ENCODE measurements around the gene KIAA0586. TPM values are rescaled to one million over a fixed set of nuclear protein-coding genes. Genes with fewer than 3 reads are reported as not detected.
"Not testable (repeated sequence)": the region's sequence is repeated elsewhere in the genome, so short reads cannot be mapped to it uniquely, and the experiment has no call there.

The KIAA0586 gene
- polyA plus RNA-seq, 1 of the 3 experiments (the other 2 are of a cell fraction) = 7.5 TPM

DNA sequence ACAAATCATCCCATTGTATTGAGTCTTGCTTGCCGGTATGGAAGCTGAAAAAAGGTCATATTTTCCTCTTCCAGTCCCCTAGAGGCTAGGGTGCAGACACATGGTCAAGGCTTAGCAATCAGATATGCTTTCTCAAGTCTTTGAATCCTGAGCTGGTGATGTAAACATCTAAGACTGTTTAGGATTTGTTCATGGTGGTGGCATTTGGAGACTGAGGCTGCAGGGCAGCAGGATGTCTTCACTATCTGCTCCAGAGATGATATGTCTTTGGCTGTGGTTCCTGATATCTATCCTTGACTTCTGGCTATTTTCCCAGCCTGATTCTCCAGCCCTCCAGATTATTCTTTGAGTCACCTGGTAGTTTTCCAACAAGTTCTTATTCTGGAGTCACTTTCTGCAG is 159.8 kb downstream of the KIAA0586 start (continued):
- TF ChIP-seq CHD2 (IDR thresholded peaks at IDR 0.05; ENCODE audit: low read length, partially characterized antibody) = no peak
- TF ChIP-seq SIN3A (IDR thresholded peaks at IDR 0.05; ENCODE audit: borderline replicate concordance, low read depth, low read length) = no peak
- no peak for TF ChIP-seq MEF2A (IDR thresholded peaks at IDR 0.05; ENCODE audit: borderline replicate concordance, low read depth)
- no peak for TF ChIP-seq FOXJ3 (CRISPR knock-in tag; IDR thresholded peaks at IDR 0.05)
- no peak for TF ChIP-seq RCOR1 (IDR thresholded peaks at IDR 0.05; ENCODE audit: low read length)
- TF ChIP-seq JUND (IDR thresholded peaks at IDR 0.05) = 0 out of 2 replicates have a peak, but pooled peaks have one; percentile 3
- TF ChIP-seq ELF1 (IDR thresholded peaks at IDR 0.05) = no peak
- no peak for TF ChIP-seq GATA2 (CRISPR knock-in tag; IDR thresholded peaks at IDR 0.05)
- TF ChIP-seq EZH2phosphoT487 (IDR thresholded peaks at IDR 0.05; ENCODE audit: borderline replicate concordance, low read depth) = no peak
- TF ChIP-seq, protein P1, sequence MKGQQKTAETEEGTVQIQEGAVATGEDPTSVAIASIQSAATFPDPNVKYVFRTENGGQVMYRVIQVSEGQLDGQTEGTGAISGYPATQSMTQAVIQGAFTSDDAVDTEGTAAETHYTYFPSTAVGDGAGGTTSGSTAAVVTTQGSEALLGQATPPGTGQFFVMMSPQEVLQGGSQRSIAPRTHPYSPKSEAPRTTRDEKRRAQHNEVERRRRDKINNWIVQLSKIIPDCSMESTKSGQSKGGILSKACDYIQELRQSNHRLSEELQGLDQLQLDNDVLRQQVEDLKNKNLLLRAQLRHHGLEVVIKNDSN (IDR thresholded peaks at IDR 0.05; ENCODE audit: borderline replicate concordance, low read depth) = no peak
- TF ChIP-seq RXRA (IDR thresholded peaks at IDR 0.05; ENCODE audit: borderline replicate concordance, low read depth) = no peak
- TF ChIP-seq YY1 (IDR thresholded peaks at IDR 0.05; ENCODE audit: low read depth) = no peak
- no peak for TF ChIP-seq MXI1 (IDR thresholded peaks at IDR 0.05; ENCODE audit: low read depth, low read length)
- TF ChIP-seq, protein P2, sequence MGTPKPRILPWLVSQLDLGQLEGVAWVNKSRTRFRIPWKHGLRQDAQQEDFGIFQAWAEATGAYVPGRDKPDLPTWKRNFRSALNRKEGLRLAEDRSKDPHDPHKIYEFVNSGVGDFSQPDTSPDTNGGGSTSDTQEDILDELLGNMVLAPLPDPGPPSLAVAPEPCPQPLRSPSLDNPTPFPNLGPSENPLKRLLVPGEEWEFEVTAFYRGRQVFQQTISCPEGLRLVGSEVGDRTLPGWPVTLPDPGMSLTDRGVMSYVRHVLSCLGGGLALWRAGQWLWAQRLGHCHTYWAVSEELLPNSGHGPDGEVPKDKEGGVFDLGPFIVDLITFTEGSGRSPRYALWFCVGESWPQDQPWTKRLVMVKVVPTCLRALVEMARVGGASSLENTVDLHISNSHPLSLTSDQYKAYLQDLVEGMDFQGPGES (IDR thresholded peaks at IDR 0.05; ENCODE audit: low read depth, low read length) = no peak
- TF ChIP-seq TEAD4 (IDR thresholded peaks at IDR 0.05; ENCODE audit: borderline replicate concordance, insufficient read depth) = no peak
- TF ChIP-seq TCF12 (IDR thresholded peaks at IDR 0.05) = peak; percentile 66
- no peak for TF ChIP-seq RAD21 (IDR thresholded peaks at IDR 0.05; ENCODE audit: low read length)
- no peak for TF ChIP-seq GABPA (IDR thresholded peaks at IDR 0.05; ENCODE audit: low read depth)
- TF ChIP-seq, protein P3, sequence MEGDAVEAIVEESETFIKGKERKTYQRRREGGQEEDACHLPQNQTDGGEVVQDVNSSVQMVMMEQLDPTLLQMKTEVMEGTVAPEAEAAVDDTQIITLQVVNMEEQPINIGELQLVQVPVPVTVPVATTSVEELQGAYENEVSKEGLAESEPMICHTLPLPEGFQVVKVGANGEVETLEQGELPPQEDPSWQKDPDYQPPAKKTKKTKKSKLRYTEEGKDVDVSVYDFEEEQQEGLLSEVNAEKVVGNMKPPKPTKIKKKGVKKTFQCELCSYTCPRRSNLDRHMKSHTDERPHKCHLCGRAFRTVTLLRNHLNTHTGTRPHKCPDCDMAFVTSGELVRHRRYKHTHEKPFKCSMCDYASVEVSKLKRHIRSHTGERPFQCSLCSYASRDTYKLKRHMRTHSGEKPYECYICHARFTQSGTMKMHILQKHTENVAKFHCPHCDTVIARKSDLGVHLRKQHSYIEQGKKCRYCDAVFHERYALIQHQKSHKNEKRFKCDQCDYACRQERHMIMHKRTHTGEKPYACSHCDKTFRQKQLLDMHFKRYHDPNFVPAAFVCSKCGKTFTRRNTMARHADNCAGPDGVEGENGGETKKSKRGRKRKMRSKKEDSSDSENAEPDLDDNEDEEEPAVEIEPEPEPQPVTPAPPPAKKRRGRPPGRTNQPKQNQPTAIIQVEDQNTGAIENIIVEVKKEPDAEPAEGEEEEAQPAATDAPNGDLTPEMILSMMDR (IDR thresholded peaks at IDR 0.05) = no peak

DNA sequence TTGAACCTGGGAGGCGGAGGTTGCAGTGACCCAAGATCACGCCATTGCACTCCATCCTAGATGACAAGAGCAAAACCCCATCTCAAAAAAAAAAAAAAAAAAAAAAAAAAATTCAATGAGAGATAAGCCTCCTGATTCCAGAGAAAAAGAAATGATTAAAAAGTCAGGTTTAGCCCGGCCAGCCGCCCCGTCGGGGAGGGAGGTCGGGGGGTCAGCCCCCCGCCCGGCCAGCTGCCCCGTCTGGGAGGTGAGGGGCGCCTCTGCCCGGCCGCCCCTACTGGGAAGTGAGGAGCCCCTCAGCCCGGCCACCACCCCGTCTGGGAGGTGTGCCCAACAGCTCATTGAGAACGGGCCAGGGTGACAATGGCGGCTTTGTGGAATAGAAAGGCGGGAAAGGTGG is 160.8 kb downstream of the KIAA0586 start:
- H3K4me1 ChIP-seq (ENCODE audit: control insufficient read depth in 1 of 2, insufficient read depth in 2 of 2, low read depth in 1 of 2, low read length in 1 of 2); H2AFZ ChIP-seq (ENCODE audit: low read depth); H3K9me3 ChIP-seq; H3K27me3 ChIP-seq (ENCODE audit: insufficient read depth); H3K27ac ChIP-seq (ENCODE audit: low read depth in 2 of 2, low read length in 1 of 2); H4K20me1 ChIP-seq (ENCODE audit: insufficient read depth); DNase-seq; H3K79me2 ChIP-seq (ENCODE audit: insufficient read depth); H3K36me3 ChIP-seq (replicated peaks in 1 of 2; ENCODE audit: control insufficient read depth in 1 of 2, insufficient read depth in 2 of 2, low read length in 1 of 2); POLR2A ChIA-PET; H3K9ac ChIP-seq; H3K9me2 ChIP-seq; H3K4me3 ChIP-seq (ENCODE audit: low read depth in 2 of 2, low read length in 1 of 2); CTCF ChIA-PET; H3K4me2 ChIP-seq: not testable (repeated sequence)
- H3F3A ChIP-seq (replicated peaks; ENCODE audit: insufficient read depth) = peaks cover 10% of the 10 kb centered on the region
- WGBS (ENCODE audit: low lambda C conversion rate) = 83% methylated on average over 18 of the region's 18 CpGs
